GM12878 (cell line): ENCODE data around the gene ZNF672. TPM values are rescaled to one million over a fixed set of nuclear protein-coding genes. Genes with fewer than 3 reads are reported as not detected.

Experiments used
- ATAC-seq: fragments of 200-7000 bp; cut with Tn5 transposase; 3 replicates; pipeline ENCODE4 v1.9.1; 2020; ENCODE audit warnings: mild to moderate bottlenecking, moderate library complexity
- BruUV-seq: library from RNA; stranded (reverse); fragments of 400-500 nt; replicated peaks from 2 replicates; lab custom pipeline; 2021; lab: Mats Ljungman, UMichigan
- CTCF ChIA-PET: fragments of 300-600 bp; sonication (Branson Sonifier 250); formaldehyde crosslinking; extraction: SDS; loops from one replicate; lab custom pipeline; 2021; ENCODE audit warnings: inconsistent platforms; lab: Yijun Ruan, JAX
- POLR2A ChIA-PET: fragments of 350-600 bp; formaldehyde crosslinking; extraction: SDS; loops from one replicate; lab custom pipeline; 2021; ENCODE audit warnings: inconsistent platforms; lab: Charles Lee
- RAD21 ChIA-PET: fragments of 300-600 bp; sonication (Branson Sonifier 250); formaldehyde crosslinking; loops from one replicate; lab custom pipeline; 2023; ENCODE audit warnings: antibody characterized with exemption; ENCODE audit not compliant: unreplicated experiment; lab: Charles Lee
- SMC1A ChIA-PET: fragments of 300-600 bp; sonication (Branson Sonifier 250); formaldehyde crosslinking; loops from one replicate; lab custom pipeline; 2023; ENCODE audit not compliant: unreplicated experiment, uncharacterized antibody; lab: Charles Lee
- DNase-seq: peaks from one replicate; pipeline ENCODE4 v3.0.0-alpha.2; 2011; ENCODE audit warnings: low read depth, low spot score
- FAIRE-seq: peaks from 3 replicates; lab custom pipeline; 2011; peaks lifted over from hg19 to GRCh38; lab: Jason Lieb, UNC
- H2AFZ ChIP-seq: 2 replicates; pipeline ENCODE4 v1.6.0; 2011; ENCODE audit warnings: low read depth, low read length, control low read depth; ENCODE audit not compliant: control insufficient read depth
- H3K27ac ChIP-seq: 2 replicates; pipeline ENCODE4 v1.5.1; 2011; ENCODE audit warnings: control low read depth; ENCODE audit not compliant: control insufficient read depth, insufficient read depth
- H3K27me3 ChIP-seq, 2 experiments: replicated peaks in 1 of 2; 2 replicates each; pipeline versions ENCODE4 v1.6.0 to v1.6.1; 2011; ENCODE audit warnings: low read length in 1 of 2; ENCODE audit not compliant: control insufficient read depth in 2 of 2, insufficient read depth in 2 of 2
- H3K36me3 ChIP-seq, 2 experiments: 2 replicates each; pipeline ENCODE4 v1.5.1; 2011; ENCODE audit warnings: low read length in 1 of 2; ENCODE audit not compliant: control insufficient read depth in 2 of 2, insufficient read depth in 2 of 2
- H3K4me1 ChIP-seq: 2 replicates; pipeline ENCODE4 v1.6.1; 2011; ENCODE audit warnings: mild to moderate bottlenecking, low read length, moderate library complexity, mixed read lengths; ENCODE audit not compliant: control insufficient read depth, insufficient read depth
- H3K4me2 ChIP-seq: 2 replicates; pipeline ENCODE4 v1.6.0; 2011; ENCODE audit warnings: control low read depth; ENCODE audit not compliant: control insufficient read depth, insufficient read depth
- H3K4me3 ChIP-seq: fragments of 200-600 bp; sonication (generic); 2 replicates; pipeline ENCODE4 v1.5.1; 2016
- H3K79me2 ChIP-seq: 2 replicates; pipeline ENCODE4 v1.6.0; 2011; ENCODE audit warnings: low read length; ENCODE audit not compliant: control insufficient read depth, insufficient read depth
- H3K9ac ChIP-seq: 2 replicates; pipeline ENCODE4 v1.8.0; 2011; ENCODE audit warnings: low read length, control low read depth, mixed read lengths; ENCODE audit not compliant: control insufficient read depth, insufficient read depth
- H3K9me3 ChIP-seq: replicated peaks from 3 replicates; pipeline ENCODE4 v1.5.1; 2011; ENCODE audit warnings: mild to moderate bottlenecking, low read length; ENCODE audit not compliant: control insufficient read depth, insufficient read depth
- H4K20me1 ChIP-seq: 2 replicates; pipeline ENCODE4 v1.6.0; 2011; ENCODE audit not compliant: control insufficient read depth, insufficient read depth
- BMI1 ChIP-seq: fragments of 450-650 bp; IDR thresholded peaks from 2 replicates; pipeline ENCODE4 v1.6.1; 2016; ENCODE audit warnings: mild to moderate bottlenecking, moderate library complexity, borderline replicate concordance
- CEBPB ChIP-seq, 2 experiments: fragments of 150-350 bp in 1 of 2; IDR thresholded peaks; 2 replicates each; pipeline ENCODE4 v1.6.1; 2012 to 2014; ENCODE audit warnings: low read depth in 2 of 2, low read length in 2 of 2, borderline replicate concordance in 1 of 2, inconsistent platforms in 1 of 2
- FOS ChIP-seq: IDR thresholded peaks from 3 replicates; pipeline ENCODE4 v1.6.1; 2011; ENCODE audit warnings: borderline replicate concordance; ENCODE audit not compliant: insufficient read length; ENCODE audit errors: extremely low read depth
- HCFC1 ChIP-seq: fragments of 150-350 bp; IDR thresholded peaks from 2 replicates; pipeline ENCODE4 v1.6.1; 2014; ENCODE audit warnings: low read length
- MTA2 ChIP-seq: fragments of 450-650 bp; IDR thresholded peaks from 2 replicates; pipeline ENCODE4 v1.6.1; 2016; ENCODE audit warnings: low read depth, mild to moderate bottlenecking, moderate library complexity
- MXI1 ChIP-seq: fragments of 150-350 bp; IDR thresholded peaks from 2 replicates; pipeline ENCODE4 v1.6.1; 2011; ENCODE audit warnings: low read depth, mild to moderate bottlenecking, inconsistent platforms, low read length, improper control_type of control experiment
- PML ChIP-seq: IDR thresholded peaks from 2 replicates; pipeline ENCODE4 v1.6.1; 2012; ENCODE audit warnings: low read length, inconsistent platforms
- POLR2AphosphoS2 ChIP-seq: IDR thresholded peaks from 2 replicates; pipeline ENCODE4 v1.6.1; 2011; ENCODE audit warnings: low read depth, mild to moderate bottlenecking, low read length, improper control_type of control experiment, moderate library complexity
- ZNF622 ChIP-seq: fragments of 450-650 bp; IDR thresholded peaks from 2 replicates; pipeline ENCODE4 v1.6.1; 2017; ENCODE audit warnings: mild to moderate bottlenecking, inconsistent platforms
- ZSCAN29 ChIP-seq: fragments of 450-650 bp; IDR thresholded peaks from 2 replicates; pipeline ENCODE4 v1.6.1; 2017; ENCODE audit warnings: mild to moderate bottlenecking, moderate library complexity
- WGBS: methylation state at CpG from one replicate; pipeline ENCODE4 v1.1.6; 2016; ENCODE audit warnings: low lambda C conversion rate; ENCODE audit not compliant: insufficient replicate concordance, insufficient coverage; ENCODE audit errors: missing lambda C conversion rate; 5-methylcytosine and 5-hydroxymethylcytosine counted together
- in situ Hi-C: fragments of 300-500 bp; cut with MboI; formaldehyde crosslinking; loops from 9 replicates; pipeline ENCODE4 v1.14.3; 2018; ENCODE audit warnings: mixed read lengths
- intact Hi-C: fragments of 100-400 bp; cut with micrococcal nuclease; formaldehyde crosslinking; loops from one replicate; pipeline ENCODE4 v1.14.2; 2022; ENCODE audit not compliant: unreplicated experiment
- polyA plus RNA-seq, 11 experiments: library from polyadenylated mRNA; depleted of rRNA in 4 of 11; unstranded in 6 of 11; stranded (reverse) in 5 of 11; fragments of >200 nt; fragmentation: Nextera tagmentation in 4 of 11; fragmentation: Illumina TruSeq in 1 of 11; extraction: Ambion mirVana in 4 of 11; extraction: Trizol in 1 of 11; gene quantifications; 1 replicate in 1 of 11; 2 replicates in 10 of 11; pipeline versions ENCODE4 v1.2.1 to v1.2.3, GENCODE V29; 2011 to 2016; ENCODE audit warnings: inconsistent platforms in 2 of 11, missing spikeins in 2 of 11, low read depth in 1 of 11
- total RNA-seq, 4 experiments: library from RNA; depleted of rRNA in 3 of 4; stranded (reverse); fragments of >200 nt in 3 of 4; fragmentation: Illumina TruSeq in 1 of 4; extraction: Trizol in 1 of 4; gene quantifications; 2 replicates each; pipeline versions ENCODE4 v1.2.1 to v1.2.3, GENCODE V29; 2013 to 2021
- TF ChIP-seq, protein P1 (sequence below): IDR thresholded peaks from 2 replicates; pipeline ENCODE4 v1.6.1; 2011; ENCODE audit warnings: borderline replicate concordance, low read depth, mild to moderate bottlenecking, moderate library complexity, low read length; ENCODE audit not compliant: insufficient read depth, poor library complexity, severe bottlenecking
- TF ChIP-seq, protein P2 (sequence below): IDR thresholded peaks from 2 replicates; pipeline ENCODE4 v1.6.1; 2011; ENCODE audit warnings: low read depth, low read length, improper control_type of control experiment, borderline replicate concordance
- TF ChIP-seq, protein P3 (sequence below): IDR thresholded peaks from 2 replicates; pipeline ENCODE4 v1.6.1; 2011; ENCODE audit warnings: mild to moderate bottlenecking, low read depth, low read length, moderate library complexity; ENCODE audit not compliant: insufficient replicate concordance

ZNF672 gene
- total and polyA plus RNA-seq, 10 of the 15 experiments (the other 5 are each of a cell fraction or from before 2014, with no cell fraction given), result 2.9 to 51.3 (median 39.8) TPM

DNA sequence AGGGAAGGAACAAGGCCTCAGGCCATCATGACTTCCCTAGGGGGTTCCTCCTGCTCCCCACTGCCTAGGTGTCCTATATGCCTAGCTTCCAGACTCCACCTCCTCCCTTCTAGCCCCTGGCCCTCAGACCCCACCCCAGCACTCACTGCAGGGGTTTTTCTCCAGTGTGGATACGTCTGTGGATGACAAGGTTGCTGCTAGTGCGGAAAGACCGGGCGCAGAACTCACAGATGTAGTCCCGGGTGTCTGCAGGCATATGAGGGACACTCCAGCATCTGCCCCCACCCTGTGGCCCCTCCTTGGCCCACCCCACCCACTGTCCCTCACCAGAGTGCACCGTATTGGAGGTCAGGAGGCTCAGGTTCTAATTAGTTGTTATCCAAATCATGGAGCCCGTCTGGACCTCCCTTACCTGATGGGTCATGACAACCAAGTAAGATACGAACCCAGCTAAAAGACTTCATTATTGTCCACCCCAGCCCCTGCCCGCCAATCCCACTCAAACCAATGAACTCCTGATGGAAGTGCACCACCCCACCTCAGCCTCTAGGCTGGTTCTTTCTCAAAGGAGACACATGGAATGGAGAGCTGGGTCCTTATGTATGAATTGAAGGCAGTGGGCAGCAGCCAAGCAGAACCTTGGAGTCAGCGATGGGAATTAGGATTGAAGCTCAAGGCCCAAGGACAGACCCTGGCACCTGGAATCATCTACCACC is 12.7 kb downstream of the ZNF672 start:
- BruUV-seq, result no TSS peak
- Histone ChIP-seq H3K9me3 (no peaks in the 10 kb centered on the region), H3K27me3 (no peaks in the 10 kb centered on the region), H3K9ac (no peak overlapping the region), H4K20me1 (no peaks in the 10 kb centered on the region), H3K27ac (no peak overlapping the region), H3K4me3 (no peak overlapping the region), H3K4me2 (no peak overlapping the region)
- ChIA-PET SMC1A (no interaction called here), CTCF (interaction anchor here (2.6 to 8.9 kb wide), 2 partner anchors 9 to 12 kb away, joined by 8 to 60 read pairs; partner anchors contain the start of gene ZNF672), RAD21 (no interaction called here)
- intact Hi-C loops, result no loop called here
- ATAC-seq (no peak), FAIRE-seq (no peak)
- TF ChIP-seq POLR2AphosphoS2 (peak; percentile 23; the same call in 1 of the 2 replicates), MTA2 (no peak)
- TF ChIP-seq, protein P1, sequence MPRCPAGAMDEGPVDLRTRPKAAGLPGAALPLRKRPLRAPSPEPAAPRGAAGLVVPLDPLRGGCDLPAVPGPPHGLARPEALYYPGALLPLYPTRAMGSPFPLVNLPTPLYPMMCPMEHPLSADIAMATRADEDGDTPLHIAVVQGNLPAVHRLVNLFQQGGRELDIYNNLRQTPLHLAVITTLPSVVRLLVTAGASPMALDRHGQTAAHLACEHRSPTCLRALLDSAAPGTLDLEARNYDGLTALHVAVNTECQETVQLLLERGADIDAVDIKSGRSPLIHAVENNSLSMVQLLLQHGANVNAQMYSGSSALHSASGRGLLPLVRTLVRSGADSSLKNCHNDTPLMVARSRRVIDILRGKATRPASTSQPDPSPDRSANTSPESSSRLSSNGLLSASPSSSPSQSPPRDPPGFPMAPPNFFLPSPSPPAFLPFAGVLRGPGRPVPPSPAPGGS, result peak; percentile 7
- TF ChIP-seq, all 136 proteins: peak for 2
- Histone ChIP-seq H3K36me3 (peaks cover 36% of the 10 kb centered on the region in 2 experiments; a peak in 3 of 4 replicates), H3K4me1 (peaks cover 17% of the 10 kb centered on the region), H2AFZ (no peak overlapping the region), H3K79me2 (peaks cover 4% of the 10 kb centered on the region; the same call in 1 of the 2 replicates)
- in situ Hi-C loops, result no loop called here
- POLR2A ChIA-PET, result interaction anchor here (1.1 kb wide), 1 partner anchor 9 kb away, joined by 4 read pairs; no protein-coding TSS in a partner anchor
- DNase-seq, result no peak
- WGBS, result 93% methylated on average over 10 of the region's 10 CpGs

DNA sequence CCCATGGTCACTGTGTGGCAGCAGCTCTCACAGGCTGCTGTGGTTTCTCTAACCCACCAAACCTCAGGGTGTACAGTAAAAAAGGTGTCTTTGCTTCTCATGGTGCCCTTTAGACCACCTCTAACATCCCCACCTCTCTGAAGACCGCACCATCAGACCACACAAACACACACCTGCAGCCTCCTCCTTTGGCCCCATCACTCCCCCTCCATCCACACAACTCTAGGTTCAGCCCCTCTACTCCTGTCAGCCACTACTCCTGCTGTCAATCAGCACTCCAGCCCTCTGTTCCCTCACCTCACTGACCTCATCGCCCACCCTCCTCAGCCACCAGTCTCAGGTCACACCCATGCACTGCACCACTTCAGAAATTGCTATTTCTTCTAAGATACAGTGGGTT is 13.4 kb downstream of the ZNF672 start:
- H3K4me3 ChIP-seq, result no peak overlapping the region
- 77% methylated on average over 2 of the region's 2 CpGs for WGBS
- no peak overlapping the region for H3K27ac ChIP-seq
- no peak overlapping the region for H3K4me2 ChIP-seq
- H4K20me1 ChIP-seq, result no peaks in the 10 kb centered on the region
- no peak for DNase-seq
- RAD21 ChIA-PET, result no interaction called here
- ATAC-seq, result no peak
- in situ Hi-C loops, result no loop called here
- no peaks in the 10 kb centered on the region for H3K27me3 ChIP-seq
- H2AFZ ChIP-seq, result no peak overlapping the region
- no peak overlapping the region for H3K9ac ChIP-seq
- SMC1A ChIA-PET, result no interaction called here
- POLR2A ChIA-PET, result no interaction called here
- H3K79me2 ChIP-seq, result peaks cover 5% of the 10 kb centered on the region; the same call in 1 of the 2 replicates
- CTCF ChIA-PET, result interaction anchor here (2.6 to 8.9 kb wide), 2 partner anchors 9 to 13 kb away, joined by 8 to 60 read pairs; partner anchors contain the start of gene ZNF672
- no TSS peak for BruUV-seq
- no peaks in the 10 kb centered on the region for H3K9me3 ChIP-seq
- H3K36me3 ChIP-seq, result peaks cover 33 to 34% of the 10 kb centered on the region in 2 experiments; a peak in 3 of 4 replicates
- FAIRE-seq, result no peak
- peaks cover 17% of the 10 kb centered on the region for H3K4me1 ChIP-seq
- intact Hi-C loops, result no loop called here
- TF ChIP-seq CEBPB (IDR thresholded peaks at IDR 0.05; ENCODE audit: borderline replicate concordance in 1 of 2, low read depth in 2 of 2, low read length in 2 of 2) (no peak), MXI1 (no peak), PML (0 out of 2 replicates have a peak, but pooled peaks have one; percentile 17), FOS (no peak), ZSCAN29 (no peak), HCFC1 (no peak), BMI1 (no peak), ZNF622 (no peak)
- TF ChIP-seq, protein P2, sequence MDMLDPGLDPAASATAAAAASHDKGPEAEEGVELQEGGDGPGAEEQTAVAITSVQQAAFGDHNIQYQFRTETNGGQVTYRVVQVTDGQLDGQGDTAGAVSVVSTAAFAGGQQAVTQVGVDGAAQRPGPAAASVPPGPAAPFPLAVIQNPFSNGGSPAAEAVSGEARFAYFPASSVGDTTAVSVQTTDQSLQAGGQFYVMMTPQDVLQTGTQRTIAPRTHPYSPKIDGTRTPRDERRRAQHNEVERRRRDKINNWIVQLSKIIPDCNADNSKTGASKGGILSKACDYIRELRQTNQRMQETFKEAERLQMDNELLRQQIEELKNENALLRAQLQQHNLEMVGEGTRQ, result no peak
- TF ChIP-seq, protein P3, sequence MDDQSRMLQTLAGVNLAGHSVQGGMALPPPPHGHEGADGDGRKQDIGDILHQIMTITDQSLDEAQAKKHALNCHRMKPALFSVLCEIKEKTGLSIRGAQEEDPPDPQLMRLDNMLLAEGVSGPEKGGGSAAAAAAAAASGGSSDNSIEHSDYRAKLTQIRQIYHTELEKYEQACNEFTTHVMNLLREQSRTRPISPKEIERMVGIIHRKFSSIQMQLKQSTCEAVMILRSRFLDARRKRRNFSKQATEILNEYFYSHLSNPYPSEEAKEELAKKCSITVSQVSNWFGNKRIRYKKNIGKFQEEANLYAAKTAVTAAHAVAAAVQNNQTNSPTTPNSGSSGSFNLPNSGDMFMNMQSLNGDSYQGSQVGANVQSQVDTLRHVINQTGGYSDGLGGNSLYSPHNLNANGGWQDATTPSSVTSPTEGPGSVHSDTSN, result no peak
